ENCODE measurements around the gene BEGAIN.
"Not testable (repeated sequence)": the region's sequence is repeated elsewhere in the genome, so short reads cannot be mapped to it uniquely, and the experiment has no call there.

Gene BEGAIN

DNA sequence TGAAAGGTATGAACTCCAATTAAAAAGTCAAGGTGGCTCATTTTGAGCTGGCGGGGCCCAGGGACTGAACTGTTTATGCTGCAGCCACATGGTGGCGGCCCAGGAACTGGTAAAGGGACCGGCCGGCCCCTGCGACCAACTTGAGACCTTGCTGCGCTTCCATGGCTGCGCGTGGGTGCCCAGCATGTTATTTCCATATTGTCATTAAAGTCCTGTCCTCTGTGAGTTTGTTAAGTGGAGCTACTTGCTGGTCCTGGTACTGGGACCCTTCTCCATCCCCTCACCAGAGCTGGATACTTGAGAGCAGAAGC lies 62.3 kb downstream of the BEGAIN start:
- peak; percentile 68 for DNase-seq (ENCODE audit: low spot score)
- in situ Hi-C loops (cut with MboI; ENCODE audit: low sequenced_read_pairs, unreplicated experiment) = no loop called here
- TF ChIP-seq, protein P1, sequence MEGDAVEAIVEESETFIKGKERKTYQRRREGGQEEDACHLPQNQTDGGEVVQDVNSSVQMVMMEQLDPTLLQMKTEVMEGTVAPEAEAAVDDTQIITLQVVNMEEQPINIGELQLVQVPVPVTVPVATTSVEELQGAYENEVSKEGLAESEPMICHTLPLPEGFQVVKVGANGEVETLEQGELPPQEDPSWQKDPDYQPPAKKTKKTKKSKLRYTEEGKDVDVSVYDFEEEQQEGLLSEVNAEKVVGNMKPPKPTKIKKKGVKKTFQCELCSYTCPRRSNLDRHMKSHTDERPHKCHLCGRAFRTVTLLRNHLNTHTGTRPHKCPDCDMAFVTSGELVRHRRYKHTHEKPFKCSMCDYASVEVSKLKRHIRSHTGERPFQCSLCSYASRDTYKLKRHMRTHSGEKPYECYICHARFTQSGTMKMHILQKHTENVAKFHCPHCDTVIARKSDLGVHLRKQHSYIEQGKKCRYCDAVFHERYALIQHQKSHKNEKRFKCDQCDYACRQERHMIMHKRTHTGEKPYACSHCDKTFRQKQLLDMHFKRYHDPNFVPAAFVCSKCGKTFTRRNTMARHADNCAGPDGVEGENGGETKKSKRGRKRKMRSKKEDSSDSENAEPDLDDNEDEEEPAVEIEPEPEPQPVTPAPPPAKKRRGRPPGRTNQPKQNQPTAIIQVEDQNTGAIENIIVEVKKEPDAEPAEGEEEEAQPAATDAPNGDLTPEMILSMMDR (IDR thresholded peaks at IDR 0.05; ENCODE audit: borderline replicate concordance, control extremely low read depth, extremely low read depth, insufficient read depth, missing control alignments) = no peak

DNA sequence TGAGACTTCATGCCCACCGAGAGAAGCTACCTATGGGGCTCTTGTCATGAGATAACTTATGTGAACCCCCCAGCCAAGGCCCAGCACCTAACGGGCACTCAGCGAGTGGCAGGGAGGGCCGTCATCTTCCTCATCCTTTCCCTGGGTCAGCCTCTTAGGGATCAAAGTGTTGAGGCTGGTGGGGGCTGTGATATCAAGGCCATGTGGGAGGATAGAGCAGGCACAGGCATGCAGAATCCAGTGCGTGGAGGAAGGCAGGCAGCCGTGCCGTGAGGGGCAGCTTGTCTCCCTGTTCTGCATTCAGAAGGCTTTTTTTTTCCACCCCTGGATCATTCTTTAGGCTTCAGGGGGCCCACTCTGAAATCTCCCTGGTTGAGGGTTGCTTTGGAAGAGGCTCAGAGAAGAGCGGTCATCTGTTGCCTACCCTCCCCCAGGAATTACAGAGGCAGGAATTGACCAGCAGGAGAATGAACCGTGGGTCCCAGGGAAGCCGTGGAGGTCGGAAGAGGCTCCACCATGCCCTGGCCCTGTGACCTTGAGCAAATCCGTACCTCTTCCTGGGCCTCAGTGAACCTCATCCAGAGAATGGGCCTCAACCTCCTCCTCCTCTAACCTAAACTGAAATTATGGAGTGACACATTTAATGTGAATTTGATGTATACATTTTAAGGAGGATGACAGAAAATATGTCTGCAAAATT lies 62.8 kb downstream of the BEGAIN start:
- in situ Hi-C loops (cut with MboI; ENCODE audit: low sequenced_read_pairs, unreplicated experiment) = no loop called here
- DNase-seq (ENCODE audit: low spot score) = no peak

DNA sequence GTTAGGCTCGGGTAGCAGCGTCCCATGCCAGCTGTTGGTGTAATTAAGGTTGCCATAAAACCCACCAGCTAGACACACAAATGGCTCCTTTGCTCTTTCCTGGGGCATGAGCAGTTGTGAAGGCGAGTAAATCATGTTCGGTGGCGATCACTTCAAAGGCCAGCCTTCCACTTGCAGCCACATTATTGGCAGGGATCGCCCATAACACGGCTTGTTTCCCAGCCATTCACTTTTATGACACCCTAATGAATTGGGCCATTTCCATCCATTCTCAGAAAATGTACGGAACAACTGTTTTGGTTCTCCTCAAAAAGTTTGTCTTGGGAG lies 63.4 kb downstream of the BEGAIN start:
- DNase-seq (ENCODE audit: low spot score) = no peak
- TF ChIP-seq, protein P1 (IDR thresholded peaks at IDR 0.05; ENCODE audit: borderline replicate concordance, control extremely low read depth, extremely low read depth, insufficient read depth, missing control alignments) = no peak
- in situ Hi-C loops (cut with MboI; ENCODE audit: low sequenced_read_pairs, unreplicated experiment) = no loop called here

More for the DNA sequence above, 62.8 kb downstream of the BEGAIN start:
- TF ChIP-seq, protein P1 (IDR thresholded peaks at IDR 0.05; ENCODE audit: borderline replicate concordance, control extremely low read depth, extremely low read depth, insufficient read depth, missing control alignments) = no peak

DNA sequence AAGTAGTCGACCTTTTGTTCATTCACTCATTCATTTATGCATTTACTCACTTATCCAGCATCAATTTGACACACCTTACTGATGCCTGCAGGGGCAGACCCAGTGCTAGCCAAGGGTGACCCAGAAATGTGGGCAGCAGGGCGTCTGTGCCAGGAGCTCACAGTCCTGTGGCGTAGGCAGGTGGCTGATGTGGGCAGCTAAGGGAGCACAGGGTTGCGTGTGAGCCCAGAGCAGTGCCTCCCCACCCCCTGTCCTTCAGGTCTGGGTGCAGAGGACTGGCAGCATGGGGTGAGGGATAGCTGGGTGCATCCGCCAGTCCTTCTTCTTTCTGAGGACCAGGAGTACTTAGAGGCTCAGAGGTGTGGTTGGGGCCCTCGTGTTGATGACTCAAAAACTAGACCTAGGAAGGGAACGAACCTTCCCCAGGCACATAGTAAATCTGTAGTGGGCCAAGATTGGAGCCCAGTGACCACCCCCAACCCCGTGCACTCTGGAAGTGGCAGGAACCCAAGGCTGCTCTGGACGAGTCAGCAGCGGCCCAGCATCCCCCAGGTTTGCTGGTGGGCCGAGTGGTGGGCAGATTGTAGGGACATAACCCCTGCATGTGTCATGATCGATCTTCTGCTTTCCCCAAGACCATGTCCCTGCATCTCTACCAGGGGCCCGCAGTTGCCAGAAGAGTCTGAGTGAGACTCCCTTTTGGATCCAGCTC lies 63.9 kb downstream of the BEGAIN start:
- no peak for DNase-seq (ENCODE audit: low spot score)
- TF ChIP-seq, protein P1 (IDR thresholded peaks at IDR 0.05; ENCODE audit: borderline replicate concordance, control extremely low read depth, extremely low read depth, insufficient read depth, missing control alignments) = no peak
- in situ Hi-C loops (cut with MboI; ENCODE audit: low sequenced_read_pairs, unreplicated experiment) = no loop called here

DNA sequence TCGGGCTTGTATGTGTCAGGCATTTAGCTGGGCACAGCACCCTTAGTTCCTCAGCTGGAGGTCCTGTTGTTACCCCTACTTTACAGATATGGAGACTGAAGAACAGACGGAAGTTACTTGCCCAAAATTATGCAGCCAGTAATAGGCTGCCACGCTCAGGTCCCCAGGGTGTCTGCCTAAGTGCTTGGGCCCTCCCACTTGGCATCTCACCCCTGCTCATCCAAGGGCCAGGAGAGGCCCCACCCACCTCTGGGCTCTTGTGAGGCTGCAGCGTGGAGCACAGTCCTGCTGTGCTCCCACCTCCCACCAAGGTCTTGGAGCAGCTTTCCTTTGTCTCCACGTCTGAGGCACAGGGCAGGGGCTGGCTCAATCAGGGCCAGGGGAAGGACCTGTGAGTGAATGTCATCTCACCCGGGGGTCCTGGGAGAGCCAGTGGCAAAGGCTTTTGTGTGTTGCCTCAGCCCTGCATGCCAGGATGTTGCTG lies 64.6 kb downstream of the BEGAIN start:
- in situ Hi-C loops (cut with MboI; ENCODE audit: low sequenced_read_pairs, unreplicated experiment) = no loop called here

DNA sequence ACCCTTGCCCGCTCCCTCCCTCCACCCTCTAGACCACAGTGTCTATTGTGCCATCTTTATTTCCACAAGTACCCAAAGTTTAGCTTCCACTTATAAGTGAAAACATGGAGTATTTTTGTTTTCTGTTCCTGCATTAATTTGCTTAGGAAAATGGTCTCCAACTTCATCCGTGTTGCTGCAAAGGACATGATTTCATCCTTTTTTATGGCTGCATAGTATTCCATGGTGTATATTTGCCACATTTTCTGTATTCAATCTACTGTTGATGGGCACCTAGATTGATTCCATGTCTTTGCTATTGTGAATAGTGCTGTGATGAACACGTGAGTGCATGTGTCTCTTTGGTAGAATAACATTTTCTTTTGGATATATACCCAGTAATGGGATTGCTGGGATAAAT lies 81.2 kb downstream of the BEGAIN start:
- DNase-seq (ENCODE audit: low spot score); in situ Hi-C loops (cut with MboI; ENCODE audit: low sequenced_read_pairs, unreplicated experiment): not testable (repeated sequence)

More for the DNA sequence above, 64.6 kb downstream of the BEGAIN start:
- no peak for DNase-seq (ENCODE audit: low spot score)
- TF ChIP-seq, protein P1 (IDR thresholded peaks at IDR 0.05; ENCODE audit: borderline replicate concordance, control extremely low read depth, extremely low read depth, insufficient read depth, missing control alignments) = no peak

DNA sequence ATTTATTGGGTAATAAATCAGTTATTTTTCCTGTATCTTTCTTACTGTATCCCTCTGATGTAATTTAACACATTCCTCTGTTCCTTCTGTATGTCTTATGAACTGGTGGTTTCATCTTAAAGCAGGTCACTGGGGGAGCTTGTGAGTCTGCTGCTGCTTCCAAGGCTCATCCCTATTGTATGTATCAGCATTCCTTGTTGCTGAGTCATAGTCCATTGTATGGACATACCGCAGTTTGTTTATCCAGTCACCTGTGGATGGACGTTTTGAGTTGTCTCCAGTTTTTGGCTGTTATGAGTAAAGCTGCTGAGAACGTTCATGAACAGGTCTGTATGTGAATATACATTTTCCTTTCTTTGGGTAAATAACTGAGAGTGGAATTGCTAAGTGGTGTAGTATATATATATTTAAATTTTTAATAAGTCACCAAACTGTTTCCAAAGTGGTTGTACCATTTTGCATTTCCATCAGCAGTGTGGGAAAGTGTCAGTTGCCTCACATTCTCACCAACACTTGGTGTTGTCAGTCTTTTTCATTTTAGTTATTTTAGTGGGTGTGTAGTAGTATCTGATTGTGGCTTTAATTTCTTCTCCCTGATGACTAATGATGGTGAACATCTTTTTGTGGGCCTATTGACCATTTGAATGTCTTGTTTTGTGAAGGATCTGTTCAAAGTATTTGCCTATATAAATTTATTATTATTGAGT lies 82.7 kb downstream of the BEGAIN start:
- DNase-seq (ENCODE audit: low spot score) = no peak
- TF ChIP-seq, protein P1 (IDR thresholded peaks at IDR 0.05; ENCODE audit: borderline replicate concordance, control extremely low read depth, extremely low read depth, insufficient read depth, missing control alignments) = no peak
- in situ Hi-C loops (cut with MboI; ENCODE audit: low sequenced_read_pairs, unreplicated experiment) = no loop called here
